ENCODE results near the gene FURIN. TPM values are rescaled to one million over a fixed set of nuclear protein-coding genes. Genes with fewer than 3 reads are reported as not detected.

FURIN gene
- total and polyA plus RNA-seq, 2 of the 4 experiments (the other 2 are of a cell fraction) = 34.8 to 54.3 TPM

DNA sequence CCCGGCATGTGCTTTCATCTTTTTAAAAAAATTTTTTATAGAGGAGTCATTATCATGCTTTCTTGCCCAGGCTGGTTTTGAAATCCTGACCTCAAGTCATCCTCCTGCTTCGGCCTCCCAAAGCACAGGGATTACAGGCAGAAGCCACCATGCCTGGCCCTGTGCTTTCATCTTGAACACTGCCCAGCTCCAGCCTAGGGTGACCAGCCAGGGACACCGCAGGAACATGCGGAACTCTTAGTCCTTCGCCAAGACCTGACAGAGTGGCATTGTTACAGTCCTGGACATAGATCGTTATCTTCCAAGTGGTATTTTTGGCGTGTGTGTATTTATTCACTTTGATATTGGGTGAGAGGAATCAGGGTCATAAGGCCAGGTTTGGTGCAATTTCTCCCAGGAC, 7.9 kb upstream of the FURIN start:
- H2BK5ac ChIP-seq (ENCODE audit: low read depth, low read length, poor library complexity, severe bottlenecking) = no peak overlapping the region
- H2AFZ ChIP-seq (replicated peaks; ENCODE audit: low read length, poor library complexity) = no peak overlapping the region
- no peak overlapping the region for H3K4ac ChIP-seq (ENCODE audit: low read depth, low read length)
- no peak overlapping the region for H2BK120ac ChIP-seq (ENCODE audit: low read depth, low read length)
- no peak for TF ChIP-seq RAD21 (IDR thresholded peaks at IDR 0.05; ENCODE audit: low read length)
- TF ChIP-seq, protein P1, sequence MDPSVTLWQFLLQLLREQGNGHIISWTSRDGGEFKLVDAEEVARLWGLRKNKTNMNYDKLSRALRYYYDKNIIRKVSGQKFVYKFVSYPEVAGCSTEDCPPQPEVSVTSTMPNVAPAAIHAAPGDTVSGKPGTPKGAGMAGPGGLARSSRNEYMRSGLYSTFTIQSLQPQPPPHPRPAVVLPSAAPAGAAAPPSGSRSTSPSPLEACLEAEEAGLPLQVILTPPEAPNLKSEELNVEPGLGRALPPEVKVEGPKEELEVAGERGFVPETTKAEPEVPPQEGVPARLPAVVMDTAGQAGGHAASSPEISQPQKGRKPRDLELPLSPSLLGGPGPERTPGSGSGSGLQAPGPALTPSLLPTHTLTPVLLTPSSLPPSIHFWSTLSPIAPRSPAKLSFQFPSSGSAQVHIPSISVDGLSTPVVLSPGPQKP (IDR thresholded peaks at IDR 0.05; ENCODE audit: borderline replicate concordance, low read depth, low read length) = no peak
- no peak for TF ChIP-seq MAZ (IDR thresholded peaks at IDR 0.05; ENCODE audit: borderline replicate concordance, low read depth, low read length)
- no peak for TF ChIP-seq SMC3 (IDR thresholded peaks at IDR 0.05; ENCODE audit: low read depth, low read length)
- TF ChIP-seq, protein P2, sequence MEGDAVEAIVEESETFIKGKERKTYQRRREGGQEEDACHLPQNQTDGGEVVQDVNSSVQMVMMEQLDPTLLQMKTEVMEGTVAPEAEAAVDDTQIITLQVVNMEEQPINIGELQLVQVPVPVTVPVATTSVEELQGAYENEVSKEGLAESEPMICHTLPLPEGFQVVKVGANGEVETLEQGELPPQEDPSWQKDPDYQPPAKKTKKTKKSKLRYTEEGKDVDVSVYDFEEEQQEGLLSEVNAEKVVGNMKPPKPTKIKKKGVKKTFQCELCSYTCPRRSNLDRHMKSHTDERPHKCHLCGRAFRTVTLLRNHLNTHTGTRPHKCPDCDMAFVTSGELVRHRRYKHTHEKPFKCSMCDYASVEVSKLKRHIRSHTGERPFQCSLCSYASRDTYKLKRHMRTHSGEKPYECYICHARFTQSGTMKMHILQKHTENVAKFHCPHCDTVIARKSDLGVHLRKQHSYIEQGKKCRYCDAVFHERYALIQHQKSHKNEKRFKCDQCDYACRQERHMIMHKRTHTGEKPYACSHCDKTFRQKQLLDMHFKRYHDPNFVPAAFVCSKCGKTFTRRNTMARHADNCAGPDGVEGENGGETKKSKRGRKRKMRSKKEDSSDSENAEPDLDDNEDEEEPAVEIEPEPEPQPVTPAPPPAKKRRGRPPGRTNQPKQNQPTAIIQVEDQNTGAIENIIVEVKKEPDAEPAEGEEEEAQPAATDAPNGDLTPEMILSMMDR (conservative IDR thresholded peaks at IDR 0.05; ENCODE audit: low read depth, low read length) = no peak
- TF ChIP-seq CHD1 (IDR thresholded peaks at IDR 0.05; ENCODE audit: low read depth, low read length) = no peak
- TF ChIP-seq, protein P3, sequence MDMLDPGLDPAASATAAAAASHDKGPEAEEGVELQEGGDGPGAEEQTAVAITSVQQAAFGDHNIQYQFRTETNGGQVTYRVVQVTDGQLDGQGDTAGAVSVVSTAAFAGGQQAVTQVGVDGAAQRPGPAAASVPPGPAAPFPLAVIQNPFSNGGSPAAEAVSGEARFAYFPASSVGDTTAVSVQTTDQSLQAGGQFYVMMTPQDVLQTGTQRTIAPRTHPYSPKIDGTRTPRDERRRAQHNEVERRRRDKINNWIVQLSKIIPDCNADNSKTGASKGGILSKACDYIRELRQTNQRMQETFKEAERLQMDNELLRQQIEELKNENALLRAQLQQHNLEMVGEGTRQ (IDR thresholded peaks at IDR 0.05; ENCODE audit: low read depth, low read length) = no peak
- no peak for TF ChIP-seq BHLHE40 (IDR thresholded peaks at IDR 0.05; ENCODE audit: low read depth, low read length)
- TF ChIP-seq MXI1 (IDR thresholded peaks at IDR 0.05; ENCODE audit: borderline replicate concordance, low read depth, low read length) = no peak
- no peak for TF ChIP-seq FOS (IDR thresholded peaks at IDR 0.05; ENCODE audit: low read depth, low read length)
- TF ChIP-seq MAFK (IDR thresholded peaks at IDR 0.05; ENCODE audit: low read depth, low read length) = no peak
- no peak for TF ChIP-seq RCOR1 (IDR thresholded peaks at IDR 0.05; ENCODE audit: insufficient replicate concordance, low read length)
- TF ChIP-seq NFE2L2 (IDR thresholded peaks at IDR 0.05; ENCODE audit: low read depth, low read length) = no peak
- no peak for TF ChIP-seq RFX5 (IDR thresholded peaks at IDR 0.05; ENCODE audit: low read depth, low read length)
- TF ChIP-seq CEBPB (IDR thresholded peaks at IDR 0.05; ENCODE audit: low read depth, low read length) = no peak
- no peak for TF ChIP-seq POLR2A (IDR thresholded peaks at IDR 0.05; ENCODE audit: low read depth, low read length)
- H3K4me1 ChIP-seq (ENCODE audit: control insufficient read depth, insufficient read depth, low read length) = peaks cover 6% of the 10 kb centered on the region
- H3K27ac ChIP-seq (ENCODE audit: insufficient read depth, low read length) = no peak overlapping the region
- H4K5ac ChIP-seq (ENCODE audit: low read depth, low read length) = no peak overlapping the region
- no peaks in the 10 kb centered on the region for H3K27me3 ChIP-seq (ENCODE audit: control insufficient read depth, insufficient read depth, low read length)
- H3K56ac ChIP-seq (ENCODE audit: extremely low read depth, insufficient read depth, low read length) = no peak overlapping the region
- no peak overlapping the region for H4K8ac ChIP-seq (ENCODE audit: low read depth in 2 of 2, low read length in 2 of 2)
- in situ Hi-C loops (cut with MboI; ENCODE audit: low sequenced_read_pairs) (no loop called here), intact Hi-C loops (cut with micrococcal nuclease) (no loop called here), dilution Hi-C loops (cut with HindIII; ENCODE audit: low sequenced_read_pairs, unreplicated experiment) (no loop called here)
- H3K18ac ChIP-seq (ENCODE audit: low read depth, low read length) = no peak overlapping the region
- H3K4me2 ChIP-seq (ENCODE audit: low read depth, low read length) = no peak overlapping the region
- ATAC-seq (ENCODE audit: low read depth) = no peak
- H2AK5ac ChIP-seq (ENCODE audit: low read depth, low read length) = no peak overlapping the region
- no peak overlapping the region for H3K14ac ChIP-seq (replicated peaks; ENCODE audit: low read depth, low read length)
- H2BK20ac ChIP-seq (ENCODE audit: low read depth, low read length) = no peak overlapping the region
- no peaks in the 10 kb centered on the region for H3K9me3 ChIP-seq (ENCODE audit: control insufficient read depth, insufficient read depth, low read length)
- no peaks in the 10 kb centered on the region for H3K79me1 ChIP-seq (ENCODE audit: low read depth in 1 of 2, low read length in 2 of 2)
- peaks cover 3% of the 10 kb centered on the region; the same call in 1 of the 2 replicates for H3K9me1 ChIP-seq (ENCODE audit: insufficient read depth, low read length)
- DNase-seq = no peak
- H4K91ac ChIP-seq (ENCODE audit: insufficient read depth, low read depth, low read length) = no peak overlapping the region
- no peak overlapping the region for H3K4me3 ChIP-seq (ENCODE audit: insufficient read depth, low read depth, low read length)
- BruUV-seq (replicated peaks) = no TSS peak
- no peaks in the 10 kb centered on the region for H4K20me1 ChIP-seq (ENCODE audit: insufficient read depth, low read length)
- no peak overlapping the region for H2BK15ac ChIP-seq (ENCODE audit: low read depth, low read length)
- ChIA-PET POLR2A (ENCODE audit: unreplicated experiment) (no interaction called here), CTCF (no interaction called here)
- H3K23ac ChIP-seq (ENCODE audit: low read depth, low read length) = no peak overlapping the region
- H2AK9ac ChIP-seq (replicated peaks; ENCODE audit: low read depth, low read length, poor library complexity) = no peak overlapping the region
- WGBS, 2 experiments (ENCODE audit: extremely low coverage in 2 of 2, insufficient read length in 1 of 2) = 100% methylated on average over 1 of the region's 7 CpGs; no CpG with 5 or more reads in 1 of the 2 experiments
- no peak overlapping the region for H3K9ac ChIP-seq (ENCODE audit: low read depth, low read length)
- no peaks in the 10 kb centered on the region for H3K36me3 ChIP-seq (ENCODE audit: control insufficient read depth, insufficient read depth, low read length)

Data from IMR-90 (cell line).